ENCODE results near the gene C22orf39. TPM values are rescaled to one million over a fixed set of nuclear protein-coding genes. Genes with fewer than 3 reads are reported as not detected.
"Not testable (repeated sequence)": the region's sequence is repeated elsewhere in the genome, so short reads cannot be mapped to it uniquely, and the experiment has no call there.

Gene C22orf39
- total RNA-seq, 4 donors from 2014 or later = 46.8 to 47.9 (median 47.1) TPM

- DNase-seq = no peak
- Histone ChIP-seq H3K9me3 (no peaks in the 10 kb centered on the region), H3K27me3 (no peaks in the 10 kb centered on the region), H3K4me1 (peaks cover 0 to 23% (median 6%) of the 10 kb centered on the region in 4 donors), H3K36me3 (peaks cover 0 to 46% (median 0%) of the 10 kb centered on the region in 3 donors), H3K4me3 (no peak overlapping the region), H3K27ac (no peak overlapping the region)
- TF ChIP-seq POLR2A (IDR thresholded peaks at IDR 0.05) (no peak), CTCF (IDR thresholded peaks at IDR 0.05) (no peak)
These were observed 3.1 kb upstream of the C22orf39 start for GRCh38 chr22:19450363-19451175.

GRCh38 chr22:19449422-19449767 lies 1.9 kb upstream of the C22orf39 start:
- Histone ChIP-seq H3K4me1 (peaks cover 0 to 26% (median 6%) of the 10 kb centered on the region in 4 donors), H3K36me3 (peaks cover 0 to 35% (median 0%) of the 10 kb centered on the region in 3 donors), H3K27ac (no peak overlapping the region), H3K4me3 (no peak overlapping the region), H3K27me3 (no peaks in the 10 kb centered on the region), H3K9me3 (no peaks in the 10 kb centered on the region)
- DNase-seq = no peak
- TF ChIP-seq POLR2A (IDR thresholded peaks at IDR 0.05) = no peak
- no peak for TF ChIP-seq CTCF (IDR thresholded peaks at IDR 0.05)

GRCh38 chr22:19448739-19449421 lies 1.4 kb upstream of the C22orf39 start:
- peaks cover 0 to 35% (median 0%) of the 10 kb centered on the region in 3 donors for H3K36me3 ChIP-seq
- TF ChIP-seq POLR2A (IDR thresholded peaks at IDR 0.05) = no peak
- no peak for TF ChIP-seq CTCF (IDR thresholded peaks at IDR 0.05)
- no peak for DNase-seq
- H3K4me3 ChIP-seq = peak overlapping the region in 1 of 4 donors; percentile 73
- no peaks in the 10 kb centered on the region for H3K27me3 ChIP-seq
- H3K27ac ChIP-seq = peak overlapping the region in 2 of 4 donors; percentile 94 to 96
- H3K4me1 ChIP-seq = peaks cover 0 to 26% (median 6%) of the 10 kb centered on the region in 4 donors
- H3K9me3 ChIP-seq = no peaks in the 10 kb centered on the region

GRCh38 chr22:19448076-19448607 lies 631 bp upstream of the C22orf39 start:
- Histone ChIP-seq H3K4me3 (peak overlapping the region; percentile 73 to 98 (median 80)), H3K36me3 (peaks cover 0 to 34% (median 0%) of the 10 kb centered on the region in 3 donors), H3K4me1 (peaks cover 0 to 26% (median 6%) of the 10 kb centered on the region in 4 donors), H3K9me3 (no peaks in the 10 kb centered on the region), H3K27me3 (no peaks in the 10 kb centered on the region), H3K27ac (peak overlapping the region; percentile 92 to 100 (median 95))
- TF ChIP-seq CTCF (IDR thresholded peaks at IDR 0.05) = no peak
- no peak for TF ChIP-seq POLR2A (IDR thresholded peaks at IDR 0.05)
- peak; percentile 55 to 77 (median 75) for DNase-seq

GRCh38 chr22:19446603-19447329 lies 745 bp downstream of the C22orf39 start:
- Histone ChIP-seq H3K9me3 (no peaks in the 10 kb centered on the region), H3K36me3 (peaks cover 0 to 20% (median 0%) of the 10 kb centered on the region in 3 donors), H3K27me3 (no peaks in the 10 kb centered on the region), H3K4me3 (peak overlapping the region; percentile 73 to 98 (median 80)), H3K27ac (peak overlapping the region; percentile 92 to 100 (median 95)), H3K4me1 (peaks cover 0 to 26% (median 6%) of the 10 kb centered on the region in 4 donors)
- peak in 1 of 3 donors; percentile 52 for DNase-seq
- TF ChIP-seq CTCF (IDR thresholded peaks at IDR 0.05) (no peak), POLR2A (IDR thresholded peaks at IDR 0.05) (no peak)

GRCh38 chr22:19445279-19445982 lies 2.1 kb downstream of the C22orf39 start:
- peaks cover 0 to 12% (median 0%) of the 10 kb centered on the region in 3 donors for H3K36me3 ChIP-seq
- DNase-seq, H3K27ac ChIP-seq, H3K27me3 ChIP-seq, H3K9me3 ChIP-seq, H3K4me3 ChIP-seq: not testable (repeated sequence)
- H3K4me1 ChIP-seq = peaks cover 0 to 26% (median 6%) of the 10 kb centered on the region in 4 donors

Data from Peyer's patch (tissue), 4 donors.